ENCODE data around the gene FOXC1.

Gene FOXC1

DNA sequence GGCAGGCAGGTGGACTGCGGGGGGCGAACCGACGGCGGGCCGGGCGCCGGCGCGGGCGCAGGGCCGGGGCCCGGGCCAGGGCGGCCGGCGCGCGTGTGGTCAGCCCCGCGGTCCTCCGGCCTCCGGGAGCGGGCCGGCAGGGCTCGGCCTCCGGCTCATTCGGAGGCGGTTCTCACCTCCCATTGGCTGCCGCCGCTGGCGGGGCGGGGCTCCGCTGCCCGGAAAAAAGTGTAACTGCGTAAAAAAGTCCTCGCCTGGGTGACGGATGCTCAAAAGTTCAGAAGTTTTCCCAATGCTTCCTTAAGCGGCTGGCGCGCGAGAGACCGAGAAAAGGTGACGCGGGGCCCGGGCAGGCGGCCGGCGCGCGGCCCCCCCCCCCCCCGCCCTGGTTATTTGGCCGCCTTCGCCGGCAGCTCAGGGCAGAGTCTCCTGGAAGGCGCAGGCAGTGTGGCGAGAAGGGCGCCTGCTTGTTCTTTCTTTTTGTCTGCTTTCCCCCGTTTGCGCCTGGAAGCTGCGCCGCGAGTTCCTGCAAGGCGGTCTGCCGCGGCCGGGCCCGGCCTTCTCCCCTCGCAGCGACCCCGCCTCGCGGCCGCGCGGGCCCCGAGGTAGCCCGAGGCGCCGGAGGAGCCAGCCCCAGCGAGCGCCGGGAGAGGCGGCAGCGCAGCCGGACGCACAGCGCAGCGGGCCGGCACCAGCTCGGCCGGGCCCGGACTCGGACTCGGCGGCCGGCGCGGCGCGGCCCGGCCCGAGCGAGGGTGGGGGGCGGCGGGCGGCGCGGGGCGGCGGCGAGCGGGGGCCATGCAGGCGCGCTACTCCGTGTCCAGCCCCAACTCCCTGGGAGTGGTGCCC is at the start of gene FOXC1:
FOXC1 (plus strand) TSS at position 268 of the 849 bp plus-strand sequence; CDS start at position 799, 531 bp downstream.
- DNase-seq (ENCODE audit: low read depth in 4 of 4, low spot score in 1 of 4): no peak

DNA sequence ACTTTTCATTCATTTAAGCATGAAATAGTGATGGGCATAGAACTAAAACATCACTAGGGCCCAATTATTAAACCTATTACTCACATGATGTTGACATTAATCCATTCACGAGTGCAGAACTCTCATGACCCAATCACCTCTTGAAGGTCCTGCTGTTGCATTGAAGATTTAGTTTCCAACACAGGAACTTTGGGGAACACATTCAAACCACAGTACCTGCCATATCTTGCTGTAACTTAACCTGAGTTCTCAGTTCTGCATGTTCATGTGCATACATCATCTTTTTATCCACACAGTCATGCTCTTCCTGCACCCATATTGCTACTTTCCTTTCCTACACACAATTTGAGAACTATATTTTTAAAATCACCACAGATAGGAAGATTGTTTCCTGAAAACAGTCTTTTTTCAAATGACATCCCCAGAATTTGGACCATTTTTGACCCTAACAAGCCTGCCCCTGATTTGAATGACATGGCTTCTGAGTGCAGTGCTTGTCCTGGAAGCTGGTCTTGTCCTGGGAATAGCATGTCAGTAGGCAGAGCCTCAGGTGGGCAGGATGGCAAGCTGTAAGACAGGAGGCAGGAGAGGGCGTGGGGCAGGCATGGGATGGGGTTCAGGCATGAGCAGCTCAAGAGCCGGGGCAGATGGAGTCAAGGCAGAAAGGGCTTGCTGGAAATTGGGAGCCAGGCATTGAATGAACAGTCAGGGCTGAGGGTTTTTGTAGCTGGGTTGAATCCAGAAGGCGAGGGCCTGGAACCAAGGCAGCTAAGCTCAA is 49.2 kb upstream of the FOXC1 start:
- DNase-seq (ENCODE audit: low read depth in 4 of 4, low spot score in 1 of 4): no peak

- no peak for DNase-seq (ENCODE audit: low read depth in 4 of 4, low spot score in 1 of 4)
Measured at GRCh38 chr6:1561355-1561754, 48.4 kb upstream of the FOXC1 start.

- DNase-seq (ENCODE audit: low read depth in 4 of 4, low spot score in 1 of 4): no peak
Measured at GRCh38 chr6:1562171-1562955, 47.4 kb upstream of the FOXC1 start.

GRCh38 chr6:1569377-1569776 is 40.3 kb upstream of the FOXC1 start:
- no peak for DNase-seq (ENCODE audit: low read depth in 4 of 4, low spot score in 1 of 4)

DNA sequence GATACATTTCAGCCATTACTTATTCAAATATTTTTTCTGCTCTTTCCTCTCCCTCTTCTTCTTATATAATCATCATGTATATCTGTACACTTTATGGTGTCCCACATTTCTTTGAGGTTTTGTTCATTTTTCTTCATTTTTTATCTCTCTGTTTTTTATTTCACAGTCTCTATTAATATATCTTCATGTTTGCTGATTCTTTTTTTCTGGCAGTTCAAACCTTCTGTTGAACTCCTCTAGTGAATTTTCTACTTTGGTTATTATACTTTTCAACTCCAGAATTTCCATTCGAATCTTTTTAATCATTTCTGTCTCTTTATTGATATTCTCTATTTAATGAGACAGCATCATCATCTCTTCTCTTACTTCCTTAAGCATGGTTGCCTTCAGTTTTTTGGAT is 38.9 kb upstream of the FOXC1 start:
- DNase-seq (ENCODE audit: low read depth in 4 of 4, low spot score in 1 of 4): no peak

DNA sequence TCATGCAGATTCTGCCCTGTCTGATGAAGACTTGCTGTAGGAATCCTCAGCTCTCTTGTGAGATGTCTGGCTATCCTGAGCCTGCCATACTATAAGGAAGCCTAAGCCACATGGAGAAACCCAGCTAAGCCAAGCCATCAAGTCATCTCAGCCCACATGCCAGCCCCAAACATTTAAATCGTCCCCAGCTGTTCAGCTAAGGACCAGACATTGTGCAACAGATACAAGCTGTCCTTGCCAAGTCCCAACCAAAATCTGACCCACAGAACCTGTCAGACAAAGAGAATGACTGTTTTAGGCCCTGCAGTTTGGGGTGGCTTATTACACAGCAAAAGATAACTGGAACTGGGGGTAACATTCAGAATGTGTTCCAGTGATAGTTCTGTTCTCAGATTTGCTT is 36.8 kb upstream of the FOXC1 start:
- DNase-seq (ENCODE audit: low read depth in 4 of 4, low spot score in 1 of 4): no peak

- no peak for DNase-seq (ENCODE audit: low read depth in 4 of 4, low spot score in 1 of 4)
Measured at GRCh38 chr6:1574083-1574761, 35.5 kb upstream of the FOXC1 start.

GRCh38 chr6:1574890-1575209 is 34.9 kb upstream of the FOXC1 start:
- no peak for DNase-seq (ENCODE audit: low read depth in 4 of 4, low spot score in 1 of 4)

DNA sequence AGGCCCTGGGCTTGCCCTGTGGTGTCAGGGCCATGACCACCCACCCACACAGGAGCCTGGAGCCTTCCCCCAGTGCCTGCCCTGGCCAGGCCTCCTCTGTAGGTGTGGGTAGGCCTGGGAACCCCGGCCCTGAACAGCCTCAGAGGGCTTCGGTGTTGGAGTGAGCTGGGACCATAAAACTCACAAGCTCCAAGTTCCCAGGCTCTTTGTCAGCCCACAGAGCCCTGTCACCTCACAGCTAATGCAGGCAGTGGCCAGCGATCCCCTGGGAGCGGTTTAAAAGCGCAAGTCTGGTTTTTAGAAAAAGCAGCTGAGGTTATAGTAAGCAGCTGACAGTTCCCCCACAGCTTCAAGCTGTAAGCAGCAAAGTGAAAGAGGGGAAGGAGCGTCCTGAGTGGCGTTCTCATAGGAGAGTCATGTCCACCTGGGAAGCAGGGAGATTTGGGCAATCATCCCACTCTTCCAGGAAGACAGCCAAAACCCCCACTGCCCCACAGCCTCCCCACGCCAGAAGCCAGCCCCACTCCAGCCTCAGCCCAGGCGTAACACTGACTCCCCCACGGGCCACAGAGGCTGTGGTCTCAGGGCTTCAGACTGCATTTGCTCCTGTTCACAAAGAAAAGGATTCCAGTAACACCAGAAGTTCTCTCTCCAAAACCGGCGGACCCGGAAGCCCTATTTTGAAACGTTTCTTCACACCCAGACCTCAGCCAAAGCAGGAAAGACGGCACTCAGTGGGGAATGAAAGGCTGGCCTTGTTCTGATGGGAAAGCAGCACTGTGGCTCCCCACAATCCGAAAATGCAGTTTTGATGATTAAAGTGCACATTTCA is 34.3 kb upstream of the FOXC1 start:
- no peak for DNase-seq (ENCODE audit: low read depth in 4 of 4, low spot score in 1 of 4)

- no peak for DNase-seq (ENCODE audit: low read depth in 4 of 4, low spot score in 1 of 4)
Measured at GRCh38 chr6:1576166-1576565, 33.5 kb upstream of the FOXC1 start.

- no peak for DNase-seq (ENCODE audit: low read depth in 4 of 4, low spot score in 1 of 4)
Measured at GRCh38 chr6:1576711-1577110, 33.0 kb upstream of the FOXC1 start.

GRCh38 chr6:1577146-1577680 is 32.5 kb upstream of the FOXC1 start:
- no peak for DNase-seq (ENCODE audit: low read depth in 4 of 4, low spot score in 1 of 4)

GRCh38 chr6:1577896-1578745 is 31.6 kb upstream of the FOXC1 start:
- DNase-seq (ENCODE audit: low read depth in 4 of 4, low spot score in 1 of 4): no peak

- DNase-seq (ENCODE audit: low read depth in 4 of 4, low spot score in 1 of 4): no peak
Measured at GRCh38 chr6:1579096-1579495, 30.6 kb upstream of the FOXC1 start.

DNA sequence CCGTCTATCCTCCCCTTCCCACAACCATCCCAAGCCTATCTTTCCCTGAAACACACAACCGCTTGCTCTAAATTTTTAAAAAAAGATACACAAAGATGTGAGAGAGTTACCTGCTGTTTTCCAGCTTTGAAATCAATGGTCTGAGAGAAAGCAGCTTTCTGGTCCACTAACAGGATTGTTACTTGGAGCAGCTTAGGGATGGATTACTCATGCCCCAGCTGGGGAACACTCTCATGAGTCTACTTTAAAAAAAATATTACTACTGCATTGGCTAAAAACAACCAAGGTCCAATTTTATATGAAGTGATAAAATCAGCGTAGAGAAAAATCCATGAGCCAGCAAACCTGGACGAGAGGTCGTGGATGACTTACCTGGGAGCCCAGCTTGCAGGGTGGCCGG is 29.6 kb upstream of the FOXC1 start:
- DNase-seq (ENCODE audit: low read depth in 4 of 4, low spot score in 1 of 4): no peak

- no peak for DNase-seq (ENCODE audit: low read depth in 4 of 4, low spot score in 1 of 4)
Measured at GRCh38 chr6:1580585-1580984, 29.1 kb upstream of the FOXC1 start.

DNA sequence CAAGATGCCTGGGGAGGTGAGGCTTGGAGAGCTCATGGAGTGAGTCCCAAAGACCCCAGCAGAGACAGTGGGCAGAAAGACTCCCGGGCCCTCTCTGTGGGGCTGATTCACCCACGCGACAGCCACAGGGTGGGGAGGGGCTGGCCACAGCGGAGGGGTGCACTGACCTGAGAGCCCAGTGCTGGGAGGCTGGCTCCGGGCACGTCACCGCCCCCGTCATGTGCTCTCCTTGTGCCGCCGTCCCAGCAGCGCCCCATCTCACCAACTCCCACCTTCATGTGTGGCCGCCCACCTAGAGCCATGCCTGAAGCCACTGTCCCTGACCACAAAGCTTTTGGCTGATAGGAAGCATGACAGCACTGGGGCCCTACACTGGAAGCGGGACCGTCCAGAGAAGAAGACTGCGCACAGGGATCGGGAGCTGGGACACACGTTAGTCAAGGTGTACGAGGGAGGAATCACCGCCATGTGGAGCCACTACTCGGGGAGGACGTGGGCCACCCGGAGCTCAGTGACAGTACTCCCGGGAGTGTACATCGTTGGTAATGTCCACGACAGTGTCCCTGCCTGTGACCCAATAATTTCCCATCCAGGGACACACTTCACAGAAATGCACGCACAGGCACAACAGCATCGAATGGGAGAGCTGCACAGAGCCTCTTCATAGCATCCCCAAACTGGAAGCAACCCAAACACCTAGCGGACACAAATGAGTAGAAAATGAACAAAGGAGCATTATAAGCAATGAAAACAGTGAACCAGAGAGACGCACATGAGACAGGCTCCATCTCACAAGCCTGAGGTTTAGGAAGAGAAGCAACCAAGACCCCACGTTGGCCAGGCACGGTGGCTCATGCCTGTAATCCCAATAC is 28.4 kb upstream of the FOXC1 start:
- no peak for DNase-seq (ENCODE audit: low read depth in 4 of 4, low spot score in 1 of 4)
